ENCODE results near the gene SDK2. TPM values are rescaled to one million over a fixed set of nuclear protein-coding genes. Genes with fewer than 3 reads are reported as not detected.

Gene SDK2
- total RNA-seq, 1 donor from 2014 or later = 31.8 TPM

DNA sequence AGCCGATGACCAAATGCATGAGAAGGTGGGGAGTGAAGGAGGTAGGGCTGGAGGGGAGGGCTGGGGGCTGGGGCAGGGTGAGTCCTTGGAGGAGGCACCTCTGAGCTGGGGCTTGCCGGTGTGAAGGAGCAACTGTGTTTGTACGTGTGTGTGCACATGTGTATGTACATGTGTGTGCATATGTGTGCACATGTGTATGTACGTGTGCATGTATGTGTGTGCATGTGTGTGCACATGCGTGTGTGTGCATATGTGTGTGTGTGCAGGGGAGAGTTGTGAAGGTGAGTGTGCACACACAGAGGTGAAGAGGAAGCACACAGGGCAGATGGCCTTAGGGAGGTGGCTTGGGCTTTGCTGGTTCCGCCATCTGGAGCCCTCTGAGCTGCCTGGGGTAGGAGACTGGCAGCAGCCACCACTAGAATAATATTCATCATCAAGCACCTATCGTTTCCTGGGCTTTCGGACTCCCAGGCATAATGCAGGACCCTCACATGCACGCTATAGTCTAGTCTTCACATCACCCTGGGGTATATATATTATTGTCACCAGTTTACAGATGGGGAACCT, 211.5 kb downstream of the SDK2 start:
- H3K27me3 Mint-ChIP-seq (ENCODE audit: low read depth) = no peaks in the 10 kb centered on the region
- TF ChIP-seq CTCF (IDR thresholded peaks at IDR 0.05; ENCODE audit: unreplicated experiment) = no peak
- peaks cover 23% of the 10 kb centered on the region for H3K4me1 Mint-ChIP-seq
- DNase-seq (ENCODE audit: low spot score in 2 of 2, unreplicated experiment in 2 of 2) = no peak
- H3K27ac Mint-ChIP-seq = no peak overlapping the region
- H3K36me3 Mint-ChIP-seq = peaks cover 2% of the 10 kb centered on the region
- no peaks in the 10 kb centered on the region for H3K9me3 Mint-ChIP-seq
- H3K4me3 Mint-ChIP-seq = no peak overlapping the region

DNA sequence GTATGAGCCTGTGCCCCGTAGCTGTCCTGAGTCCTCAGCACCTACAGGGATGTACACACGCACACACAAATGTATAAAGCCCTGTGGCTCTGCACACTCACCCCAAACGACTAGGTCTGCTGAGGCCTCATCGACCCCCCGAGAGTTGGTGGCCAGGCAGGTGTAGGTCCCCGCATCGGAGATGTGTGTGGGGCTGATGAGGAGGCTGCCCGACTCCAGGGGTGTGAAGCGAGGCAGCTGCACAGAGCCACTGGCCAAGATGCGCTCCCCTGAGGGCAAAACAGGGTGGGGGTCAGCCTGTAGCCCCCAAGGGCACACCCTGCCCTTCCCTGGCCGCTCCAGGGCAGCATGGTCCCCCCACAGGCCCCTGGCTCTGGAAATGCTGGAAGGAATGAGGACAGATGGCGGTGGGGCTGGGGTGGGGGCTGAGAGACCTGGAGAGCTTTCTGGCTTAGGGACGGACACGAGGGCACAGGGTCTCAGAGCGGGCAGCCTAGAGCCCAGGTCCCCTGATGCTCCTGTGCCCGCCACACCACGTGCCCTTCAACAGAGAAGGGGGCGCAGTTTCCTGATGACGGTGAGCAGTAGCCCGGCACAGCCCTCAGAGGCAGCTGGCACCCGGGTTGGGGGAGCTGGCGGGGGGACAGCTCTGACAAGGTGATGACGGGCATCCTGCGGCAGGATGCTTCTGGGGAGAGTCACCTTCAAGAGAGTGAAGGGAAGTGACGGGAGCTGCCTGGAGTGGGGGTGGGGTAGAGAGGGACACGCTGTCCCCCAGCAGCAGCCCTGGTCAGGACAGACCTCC, 212.6 kb downstream of the SDK2 start:
- Mint-ChIP-seq H3K36me3 (peaks cover 4% of the 10 kb centered on the region), H3K4me3 (no peak overlapping the region), H3K27me3 (ENCODE audit: low read depth) (no peaks in the 10 kb centered on the region), H3K4me1 (peaks cover 17% of the 10 kb centered on the region), H3K27ac (no peak overlapping the region), H3K9me3 (no peaks in the 10 kb centered on the region)
- no peak for TF ChIP-seq CTCF (IDR thresholded peaks at IDR 0.05; ENCODE audit: unreplicated experiment)
- DNase-seq (ENCODE audit: low spot score in 2 of 2, unreplicated experiment in 2 of 2) = no peak

DNA sequence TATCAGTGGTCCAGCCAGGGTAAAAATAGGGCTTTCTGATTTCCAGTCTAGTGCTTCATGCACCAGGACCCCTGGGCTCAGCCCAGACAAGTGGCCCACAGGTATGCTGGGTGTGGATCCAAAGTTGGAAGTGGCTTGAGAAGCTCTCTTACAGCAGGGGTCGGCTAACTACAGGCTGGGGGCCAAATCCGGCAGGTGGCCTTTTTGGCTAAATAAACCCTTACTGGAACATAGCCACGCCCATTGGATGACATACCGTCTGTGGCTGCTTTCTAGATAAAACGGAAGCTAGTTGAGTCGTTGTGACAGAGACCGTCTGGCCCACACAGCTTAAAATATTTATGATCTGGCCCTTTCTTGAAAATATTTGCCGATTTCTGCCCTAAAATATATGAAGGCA, 213.4 kb downstream of the SDK2 start:
- H3K4me1 Mint-ChIP-seq = peaks cover 16% of the 10 kb centered on the region
- peaks cover 4% of the 10 kb centered on the region for H3K36me3 Mint-ChIP-seq
- no peak overlapping the region for H3K27ac Mint-ChIP-seq
- no peak overlapping the region for H3K4me3 Mint-ChIP-seq
- no peak for DNase-seq (ENCODE audit: low spot score in 2 of 2, unreplicated experiment in 2 of 2)
- TF ChIP-seq CTCF (IDR thresholded peaks at IDR 0.05; ENCODE audit: unreplicated experiment) = no peak
- no peaks in the 10 kb centered on the region for H3K9me3 Mint-ChIP-seq
- no peaks in the 10 kb centered on the region for H3K27me3 Mint-ChIP-seq (ENCODE audit: low read depth)

GRCh38 chr17:73430165-73430680, 214.0 kb downstream of the SDK2 start:
- H3K36me3 Mint-ChIP-seq = peaks cover 4% of the 10 kb centered on the region
- H3K27ac Mint-ChIP-seq = no peak overlapping the region
- no peak for DNase-seq (ENCODE audit: low spot score in 2 of 2, unreplicated experiment in 2 of 2)
- no peaks in the 10 kb centered on the region for H3K27me3 Mint-ChIP-seq (ENCODE audit: low read depth)
- TF ChIP-seq CTCF (IDR thresholded peaks at IDR 0.05; ENCODE audit: unreplicated experiment) = no peak
- peaks cover 16% of the 10 kb centered on the region for H3K4me1 Mint-ChIP-seq
- no peaks in the 10 kb centered on the region for H3K9me3 Mint-ChIP-seq
- H3K4me3 Mint-ChIP-seq = no peak overlapping the region

- Mint-ChIP-seq H3K27me3 (ENCODE audit: low read depth) (no peaks in the 10 kb centered on the region), H3K9me3 (no peaks in the 10 kb centered on the region), H3K4me1 (peaks cover 16% of the 10 kb centered on the region), H3K4me3 (no peak overlapping the region), H3K27ac (no peak overlapping the region), H3K36me3 (peaks cover 4% of the 10 kb centered on the region)
- TF ChIP-seq CTCF (IDR thresholded peaks at IDR 0.05; ENCODE audit: unreplicated experiment) = peak; percentile 96
- peak; percentile 88 to 97 for DNase-seq (ENCODE audit: low spot score in 2 of 2, unreplicated experiment in 2 of 2)
Measured at GRCh38 chr17:73429440-73430164, 214.6 kb downstream of the SDK2 start.

Data from mesothelial cell of epicardium (in vitro differentiated cells).